Endothelial cell of umbilical vein (primary cell): ENCODE data around the gene VWA8. TPM values are rescaled to one million over a fixed set of nuclear protein-coding genes. Genes with fewer than 3 reads are reported as not detected.

ENCODE experiments used
- BruUV-seq: library from RNA; stranded (reverse); fragments of 400-500 nt; replicated peaks from 2 replicates; lab custom pipeline; 2021; lab: Mats Ljungman, UMichigan
- CTCF ChIA-PET: fragments of 300-600, 350-600 bp; sonication (Branson Sonifier 250); formaldehyde crosslinking; loops from one replicate; lab custom pipeline; 2021; ENCODE audit warnings: antibody characterized with exemption, inconsistent platforms; lab: Charles Lee
- POLR2A ChIA-PET: fragments of 300-600, 350-600 bp; sonication (Branson Sonifier 250); formaldehyde crosslinking; loops from one replicate; lab custom pipeline; 2021; ENCODE audit warnings: antibody characterized with exemption, inconsistent platforms; lab: Charles Lee
- DNase-seq: peaks from one replicate; pipeline ENCODE4 v3.0.0-alpha.2; 2011; ENCODE audit warnings: low read depth, low spot score
- FAIRE-seq: peaks from 2 replicates; lab custom pipeline; 2011; peaks lifted over from hg19 to GRCh38; lab: Jason Lieb, UNC
- H2AFZ ChIP-seq: 2 replicates; pipeline ENCODE4 v1.6.0; 2012; ENCODE audit warnings: low read depth, low read length, control low read depth, inconsistent platforms
- H3K27ac ChIP-seq: 2 replicates; pipeline ENCODE4 v1.5.1; 2011; ENCODE audit warnings: low read depth, mild to moderate bottlenecking, control low read depth, low read length, moderate library complexity; ENCODE audit not compliant: insufficient read depth
- H3K27me3 ChIP-seq, 2 experiments: 2 replicates each; pipeline versions ENCODE4 v1.6.0 to v1.6.1; 2011; ENCODE audit warnings: low read length in 2 of 2, mixed read lengths in 1 of 2; ENCODE audit not compliant: control insufficient read depth in 2 of 2, insufficient read depth in 2 of 2
- H3K36me3 ChIP-seq, 2 experiments: 2 replicates in 1 of 2; 3 replicates in 1 of 2; pipeline ENCODE4 v1.5.1; 2011; ENCODE audit warnings: low read length in 2 of 2, mild to moderate bottlenecking in 1 of 2, moderate library complexity in 1 of 2; ENCODE audit not compliant: control insufficient read depth in 2 of 2, insufficient read depth in 2 of 2; ENCODE audit errors: extremely low read depth in 1 of 2
- H3K4me1 ChIP-seq: 3 replicates; pipeline ENCODE4 v1.5.1; 2011; ENCODE audit warnings: mild to moderate bottlenecking, low read length; ENCODE audit not compliant: control insufficient read depth, insufficient read depth; ENCODE audit errors: extremely low read depth
- H3K4me2 ChIP-seq: 2 replicates; pipeline ENCODE4 v1.6.1; 2011; ENCODE audit warnings: low read length, control low read depth, mixed read lengths; ENCODE audit not compliant: insufficient read depth
- H3K4me3 ChIP-seq, 3 experiments: fragments of 200-600 bp in 1 of 3; sonication (generic), shearing (Covaris generic) in 1 of 3; replicated peaks in 1 of 3; 2 replicates each; pipeline ENCODE4 v1.5.1; 2011 to 2016; ENCODE audit warnings: control low read depth in 3 of 3, low read length in 3 of 3, mild to moderate bottlenecking in 2 of 3, inconsistent platforms in 1 of 3, low read depth in 1 of 3, moderate library complexity in 1 of 3; ENCODE audit not compliant: insufficient read depth in 1 of 3
- H3K79me2 ChIP-seq: 2 replicates; pipeline ENCODE4 v1.6.0; 2012; ENCODE audit warnings: low read length, inconsistent platforms; ENCODE audit not compliant: control insufficient read depth, insufficient read depth
- H3K9ac ChIP-seq: replicated peaks from 2 replicates; pipeline ENCODE3; 2011; ENCODE audit warnings: low read length, control low read depth; ENCODE audit not compliant: insufficient read depth; ENCODE audit errors: extremely low read depth
- H3K9me1 ChIP-seq: replicated peaks from 3 replicates; pipeline ENCODE4 v1.6.0; 2011; ENCODE audit warnings: mild to moderate bottlenecking, low read length; ENCODE audit not compliant: control insufficient read depth, insufficient read depth; ENCODE audit errors: extremely low read depth
- H3K9me3 ChIP-seq: replicated peaks from 2 replicates; pipeline ENCODE4 v1.5.1; 2012; ENCODE audit warnings: low read length, inconsistent platforms; ENCODE audit not compliant: control insufficient read depth, insufficient read depth
- H4K20me1 ChIP-seq: replicated peaks from 2 replicates; pipeline ENCODE3; 2011; ENCODE audit warnings: mild to moderate bottlenecking, low read length; ENCODE audit not compliant: control insufficient read depth, insufficient read depth; ENCODE audit errors: extremely low read depth
- CTCF ChIP-seq, 2 donors: IDR thresholded peaks; 1 replicate in 1 of 2; 2 replicates in 1 of 2; pipeline ENCODE4 v1.5.1; 2011; ENCODE audit warnings: low read length in 2 of 2, mild to moderate bottlenecking in 2 of 2, moderate library complexity in 2 of 2, control low read depth in 1 of 2, inconsistent platforms in 1 of 2, low read depth in 1 of 2; ENCODE audit not compliant: insufficient read depth in 1 of 2; ENCODE audit errors: extremely low read depth in 1 of 2
- EZH2 ChIP-seq: IDR thresholded peaks from 2 replicates; pipeline ENCODE4 v1.6.1; 2012; ENCODE audit warnings: borderline replicate concordance, low read depth, mild to moderate bottlenecking, moderate library complexity, low read length, inconsistent platforms; ENCODE audit not compliant: severe bottlenecking
- FOS ChIP-seq: IDR thresholded peaks from 2 replicates; pipeline ENCODE4 v1.6.1; 2011; ENCODE audit warnings: mild to moderate bottlenecking, low read length, moderate library complexity, borderline replicate concordance; ENCODE audit not compliant: insufficient read depth
- GATA2 ChIP-seq: IDR thresholded peaks from 2 replicates; pipeline ENCODE4 v1.7.0; 2011; ENCODE audit warnings: low read depth, mild to moderate bottlenecking, moderate library complexity, mixed read lengths, low read length; ENCODE audit not compliant: insufficient read length, insufficient read depth
- JUN ChIP-seq: IDR thresholded peaks from 2 replicates; pipeline ENCODE4 v1.6.1; 2011; ENCODE audit warnings: borderline replicate concordance, low read depth; ENCODE audit not compliant: insufficient read length, insufficient read depth
- MAX ChIP-seq: IDR thresholded peaks from 2 replicates; pipeline ENCODE4 v1.6.1; 2011; ENCODE audit not compliant: insufficient read depth, insufficient read length
- MYC ChIP-seq: IDR thresholded peaks from one replicate; pipeline ENCODE4 v1.6.1; 2011; ENCODE audit warnings: mild to moderate bottlenecking, low read depth, low read length
- POLR2A ChIP-seq: IDR thresholded peaks from 2 replicates; pipeline ENCODE4 v1.6.1; 2012; ENCODE audit warnings: low read depth, mild to moderate bottlenecking, control low read depth, low read length
- POLR2AphosphoS5 ChIP-seq: IDR thresholded peaks from 2 replicates; pipeline ENCODE4 v1.6.1; 2012; ENCODE audit warnings: low read depth, mild to moderate bottlenecking, control low read depth, low read length, moderate library complexity; ENCODE audit not compliant: insufficient read depth
- dilution Hi-C: fragments of 300-500 bp; cut with MboI; formaldehyde crosslinking; loops from one replicate; pipeline ENCODE4 v1.15.0; 2019; ENCODE audit warnings: low sequenced_read_pairs; ENCODE audit not compliant: extremely low pct_ligation_motif_present
- intact Hi-C: fragments of 100-400 bp; cut with micrococcal nuclease; formaldehyde crosslinking; loops from one replicate; pipeline ENCODE4 v1.10.0; 2022
- polyA plus RNA-seq, 4 experiments: library from polyadenylated mRNA; depleted of rRNA in 3 of 4; stranded (reverse) in 3 of 4; unstranded in 1 of 4; fragments of >200 nt; gene quantifications; 2 replicates each; pipeline versions ENCODE4 v1.2.1 to v1.2.3, GENCODE V29; 2011 to 2012; ENCODE audit warnings: missing spikeins in 1 of 4
- total RNA-seq: library from RNA; stranded (reverse); gene quantifications from 2 replicates; pipeline ENCODE4 v1.2.3, GENCODE V29; 2021

VWA8 gene
- total and polyA plus RNA-seq, 2 donors (not counting 3 experiments of a cell fraction or from before 2014, with no cell fraction given) = 2.9 to 11.3 TPM

GRCh38 chr13:41654796-41655195 is 306.1 kb downstream of the VWA8 start:
- CTCF ChIA-PET = no interaction called here
- intact Hi-C loops = no loop called here
- no peak for FAIRE-seq

More at GRCh38 chr13:41654796-41655195, 306.1 kb downstream of the VWA8 start:
- BruUV-seq = no TSS peak
- TF ChIP-seq GATA2 = no peak
- no peak for TF ChIP-seq POLR2A
- no peak for TF ChIP-seq CTCF (IDR thresholded peaks at IDR 0.05; ENCODE audit: extremely low read depth in 1 of 2, insufficient read depth in 1 of 2, low read depth in 1 of 2, low read length in 2 of 2)
- TF ChIP-seq FOS = no peak
- TF ChIP-seq MAX = no peak
- TF ChIP-seq POLR2AphosphoS5 = no peak
- no peak for TF ChIP-seq JUN
- TF ChIP-seq EZH2 = no peak
- TF ChIP-seq MYC = no peak
- POLR2A ChIA-PET = no interaction called here
- H3K4me3 ChIP-seq = no peak overlapping the region
- H3K9me3 ChIP-seq = no peaks in the 10 kb centered on the region
- no peaks in the 10 kb centered on the region for H3K36me3 ChIP-seq
- H3K9ac ChIP-seq = no peak overlapping the region
- no peak overlapping the region for H2AFZ ChIP-seq
- H3K4me1 ChIP-seq = peaks cover 8% of the 10 kb centered on the region
- H3K9me1 ChIP-seq = no peaks in the 10 kb centered on the region
- no peaks in the 10 kb centered on the region for H3K79me2 ChIP-seq
- H3K27me3 ChIP-seq = no peaks in the 10 kb centered on the region
- no peak overlapping the region for H3K27ac ChIP-seq
- no peak for DNase-seq
- H3K4me2 ChIP-seq = no peak overlapping the region
- no peaks in the 10 kb centered on the region for H4K20me1 ChIP-seq
- dilution Hi-C loops = loop anchor here (25.0 kb wide), 1 partner anchor 458 kb away; no protein-coding TSS in a partner anchor
